ENCODE results near the gene TYW1B. TPM values are rescaled to one million over a fixed set of nuclear protein-coding genes. Genes with fewer than 3 reads are reported as not detected.
"Not testable (repeated sequence)": the region's sequence is repeated elsewhere in the genome, so short reads cannot be mapped to it uniquely, and the experiment has no call there.

Gene TYW1B
- polyA plus RNA-seq (ENCODE audit: insufficient read length) = 6.0 TPM

- peak; percentile 92 for DNase-seq (ENCODE audit: low read depth)
These were observed at the start of gene TYW1B for GRCh38 chr7:72827839-72828591. Gene TYW1B (minus strand): TSS chr7:72828200. CDS start chr7:72828075, 125 bp downstream.

DNA sequence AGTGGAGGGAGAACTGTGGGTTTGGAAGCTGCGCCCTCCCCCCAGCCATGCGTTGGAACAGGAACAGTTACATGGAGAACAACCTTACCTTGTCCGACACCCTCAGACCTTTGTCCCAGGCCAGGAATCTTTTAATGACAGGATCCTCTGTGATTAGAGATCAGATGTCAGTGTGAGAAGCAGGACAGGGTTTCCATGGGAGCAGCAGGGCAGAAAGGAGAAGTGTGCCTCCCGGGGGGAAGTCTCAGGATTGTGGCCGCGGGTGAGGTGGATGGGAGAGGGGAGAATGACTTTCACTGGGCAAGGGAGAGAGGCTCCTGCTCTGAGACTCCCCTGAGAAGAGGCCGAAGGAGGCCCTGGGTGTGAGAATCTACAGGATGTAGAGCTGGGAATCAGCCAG is 39.6 kb upstream of the TYW1B start:
- not testable (repeated sequence) for DNase-seq (ENCODE audit: low read depth)

DNA sequence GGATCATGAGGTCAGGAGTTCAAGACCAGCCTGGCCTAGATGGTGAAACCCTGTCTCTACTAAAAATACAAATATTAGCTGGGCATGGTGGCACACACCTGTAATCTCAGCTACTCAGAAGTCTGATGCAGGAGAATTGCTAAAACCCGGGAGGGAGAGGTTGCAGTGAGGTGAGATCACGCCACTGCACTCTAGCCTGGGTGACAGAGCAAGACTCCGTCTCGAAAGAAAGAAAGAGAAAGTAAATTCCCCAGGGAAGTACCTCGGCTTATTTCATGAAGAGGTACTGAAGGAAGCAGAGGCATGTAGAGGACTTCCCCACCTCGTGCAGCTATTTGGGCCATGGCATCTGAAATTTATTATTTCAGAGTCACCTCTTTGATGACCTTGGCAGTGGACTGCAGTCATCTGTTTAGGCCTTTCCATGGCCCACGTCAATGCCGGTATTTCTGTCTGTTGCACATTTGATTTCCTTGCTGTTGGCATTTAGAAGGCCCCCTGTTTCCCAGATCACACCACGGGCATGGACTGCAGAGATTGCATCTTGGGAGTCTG is 30.9 kb upstream of the TYW1B start:
- not testable (repeated sequence) for DNase-seq (ENCODE audit: low read depth)

DNA sequence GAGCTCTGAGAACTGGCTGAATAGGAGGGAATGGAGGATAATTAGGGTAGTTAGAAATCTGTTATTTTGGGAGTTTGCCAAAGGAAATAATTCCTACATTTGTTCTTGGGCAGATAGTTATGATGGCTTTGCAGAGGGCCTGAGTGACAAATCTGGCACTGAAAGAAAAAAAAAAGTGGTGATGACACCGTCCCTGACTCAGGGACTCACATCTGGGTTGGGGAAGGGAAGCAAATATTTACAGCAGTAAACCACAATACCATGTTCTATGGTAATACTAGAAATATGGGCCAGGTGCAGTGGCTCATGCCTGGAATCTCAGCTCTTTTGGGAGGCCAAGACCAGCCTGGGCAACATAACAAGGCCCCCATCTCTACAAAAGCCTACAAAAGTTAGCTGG is 29.9 kb upstream of the TYW1B start:
- not testable (repeated sequence) for DNase-seq (ENCODE audit: low read depth)

DNA sequence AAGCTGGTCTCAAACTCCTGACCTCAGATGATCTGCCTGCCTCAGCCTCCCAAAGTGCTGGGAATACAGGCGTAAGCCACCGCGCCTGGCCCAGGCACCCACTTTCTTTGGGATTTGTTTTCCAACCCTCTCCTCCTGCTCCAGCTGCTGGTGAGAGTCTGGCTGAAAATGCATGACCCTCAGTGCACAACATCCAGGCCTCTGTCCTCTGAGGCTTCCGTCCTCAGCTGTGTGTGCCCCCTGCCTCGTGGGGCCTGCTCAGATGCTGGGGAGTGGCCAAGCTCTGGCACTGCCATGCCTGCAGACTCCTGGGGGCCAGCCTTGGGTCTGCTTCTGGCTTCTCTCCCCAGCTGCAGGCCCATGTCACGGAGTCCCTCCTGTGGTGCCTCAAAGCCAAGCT is 27.3 kb upstream of the TYW1B start:
- not testable (repeated sequence) for DNase-seq (ENCODE audit: low read depth)

GRCh38 chr7:72852937-72853336 is 24.9 kb upstream of the TYW1B start:
- DNase-seq (ENCODE audit: low read depth) = not testable (repeated sequence)

- not testable (repeated sequence) for DNase-seq (ENCODE audit: low read depth)
These were observed 22.7 kb upstream of the TYW1B start for GRCh38 chr7:72850746-72851145.

- DNase-seq (ENCODE audit: low read depth) = not testable (repeated sequence)
These were observed 16.1 kb upstream of the TYW1B start for GRCh38 chr7:72844146-72844545.

- DNase-seq (ENCODE audit: low read depth) = not testable (repeated sequence)
These were observed 15.2 kb upstream of the TYW1B start for GRCh38 chr7:72843166-72843565.

DNA sequence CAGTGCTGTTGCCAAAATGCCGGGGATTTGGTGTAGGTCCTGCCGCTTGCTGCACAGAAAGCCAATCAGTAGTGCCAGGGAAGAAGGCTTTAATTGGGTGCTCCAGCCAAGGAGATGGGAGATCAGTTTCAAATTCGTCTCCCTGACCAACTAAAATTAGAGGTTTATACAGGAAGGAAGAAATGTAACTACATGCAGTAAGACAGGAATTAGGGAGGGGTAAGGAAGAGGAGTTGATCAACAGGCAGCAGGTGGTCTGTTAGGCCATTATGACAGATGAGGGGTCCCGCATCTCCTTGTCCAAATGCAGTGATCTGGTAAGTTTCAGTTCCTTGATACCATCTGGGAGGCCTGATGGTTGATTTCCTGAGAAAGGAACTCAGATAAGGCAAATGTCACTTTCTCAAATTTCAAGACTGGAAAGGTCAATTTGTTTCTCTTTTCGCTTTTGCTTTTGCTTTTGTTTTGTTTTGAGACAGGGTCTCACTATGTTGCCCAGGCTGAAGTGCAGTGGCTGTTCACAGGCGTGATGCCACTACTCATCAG is 13.0 kb upstream of the TYW1B start:
- not testable (repeated sequence) for DNase-seq (ENCODE audit: low read depth)

DNA sequence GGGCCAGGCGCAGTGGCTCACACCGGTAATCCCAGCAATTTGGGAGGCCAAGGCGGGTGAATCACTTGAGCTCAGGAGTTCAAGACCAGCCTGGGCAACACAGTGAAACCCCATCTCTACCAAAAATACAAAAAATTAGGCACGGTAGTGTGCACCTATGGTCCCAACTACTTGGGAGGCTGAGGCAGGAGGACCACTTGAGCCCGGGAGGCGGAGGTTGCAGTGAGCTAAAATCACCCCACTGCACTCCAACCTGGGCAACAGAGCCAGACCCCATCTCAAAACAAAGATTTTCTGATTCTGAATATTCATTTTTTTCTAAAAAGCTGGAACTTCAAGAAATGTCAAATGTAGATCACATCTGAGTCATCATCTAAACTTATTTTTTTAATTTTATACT is 10.3 kb upstream of the TYW1B start:
- DNase-seq (ENCODE audit: low read depth) = not testable (repeated sequence)

- not testable (repeated sequence) for DNase-seq (ENCODE audit: low read depth)
These were observed 9.3 kb upstream of the TYW1B start for GRCh38 chr7:72837291-72837690.

DNA sequence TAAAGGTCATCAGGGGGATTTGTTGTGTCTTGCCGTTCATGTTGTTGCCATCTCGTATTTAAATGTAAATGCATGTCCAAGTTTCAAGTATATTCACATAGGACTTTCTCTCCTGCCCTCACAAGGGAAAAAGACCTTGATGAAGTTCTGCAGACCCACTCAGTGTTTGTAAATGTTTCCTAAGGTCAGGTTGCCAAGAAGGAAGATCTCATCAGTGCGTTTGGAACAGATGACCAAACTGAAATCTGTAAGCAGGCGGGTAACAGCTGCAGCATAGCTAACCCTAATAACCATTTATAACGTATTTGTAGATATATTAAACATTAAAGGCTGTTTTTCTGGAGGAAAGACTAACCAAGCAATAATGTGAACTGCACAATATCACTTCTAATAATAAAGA is 2.6 kb upstream of the TYW1B start:
- peak; percentile 1 for DNase-seq (ENCODE audit: low read depth)

GRCh38 chr7:72829687-72830354 is 1.8 kb upstream of the TYW1B start:
- peak; percentile 5 for DNase-seq (ENCODE audit: low read depth)

- DNase-seq (ENCODE audit: low read depth) = peak; percentile 99
These were observed 1.3 kb upstream of the TYW1B start for GRCh38 chr7:72829291-72829686.

DNA sequence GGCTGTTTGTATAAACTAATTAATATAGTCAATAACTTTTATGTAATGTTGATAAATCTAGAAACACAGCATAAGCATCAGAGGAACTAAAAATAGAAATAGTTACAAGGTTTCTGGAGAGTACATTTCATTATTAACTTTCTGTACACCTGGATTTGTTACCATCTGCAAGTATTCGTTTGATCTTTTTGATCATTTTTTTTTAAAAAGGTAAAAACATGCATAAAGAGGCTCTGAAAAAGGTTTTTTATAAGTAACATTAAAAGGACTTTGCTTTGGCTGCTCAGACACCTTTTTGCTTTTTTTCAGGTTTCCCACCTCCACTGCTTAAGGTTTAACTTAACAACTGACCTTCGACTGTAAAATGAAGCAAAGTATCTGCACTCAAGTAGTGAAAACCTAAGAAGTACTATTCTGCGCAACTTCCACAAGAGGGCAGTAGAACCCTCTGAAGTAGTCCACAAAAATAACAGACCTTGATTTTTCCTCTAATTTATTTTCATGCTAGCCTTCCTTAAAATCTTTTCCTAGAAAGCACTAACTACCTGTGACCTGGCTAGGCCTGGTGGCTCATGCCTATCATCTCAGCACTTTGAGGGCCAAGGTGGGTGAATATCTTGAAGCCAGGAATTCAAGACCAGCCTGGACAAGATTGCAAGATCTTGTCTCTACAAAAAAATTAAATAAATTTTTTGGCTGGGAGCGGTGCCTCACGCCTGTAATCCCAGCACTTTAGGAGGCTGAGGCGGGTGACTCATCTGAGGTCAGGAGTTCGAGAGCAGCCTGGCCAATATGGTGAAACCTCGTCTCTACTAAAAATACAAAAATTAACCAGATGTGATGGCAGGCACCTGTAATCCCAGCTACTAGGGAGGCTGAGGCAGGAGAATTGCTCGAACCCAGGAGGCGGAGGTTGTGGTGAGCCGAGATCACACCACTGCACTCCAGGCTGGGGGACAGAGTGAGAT is 4.0 kb downstream of the TYW1B start:
- not testable (repeated sequence) for DNase-seq (ENCODE audit: low read depth)

- not testable (repeated sequence) for DNase-seq (ENCODE audit: low read depth)
These were observed 5.5 kb downstream of the TYW1B start for GRCh38 chr7:72822497-72822896.

GRCh38 chr7:72818663-72819361 is 9.2 kb downstream of the TYW1B start:
- DNase-seq (ENCODE audit: low read depth) = not testable (repeated sequence)

- not testable (repeated sequence) for DNase-seq (ENCODE audit: low read depth)
These were observed 10.3 kb downstream of the TYW1B start for GRCh38 chr7:72817661-72818060.

DNA sequence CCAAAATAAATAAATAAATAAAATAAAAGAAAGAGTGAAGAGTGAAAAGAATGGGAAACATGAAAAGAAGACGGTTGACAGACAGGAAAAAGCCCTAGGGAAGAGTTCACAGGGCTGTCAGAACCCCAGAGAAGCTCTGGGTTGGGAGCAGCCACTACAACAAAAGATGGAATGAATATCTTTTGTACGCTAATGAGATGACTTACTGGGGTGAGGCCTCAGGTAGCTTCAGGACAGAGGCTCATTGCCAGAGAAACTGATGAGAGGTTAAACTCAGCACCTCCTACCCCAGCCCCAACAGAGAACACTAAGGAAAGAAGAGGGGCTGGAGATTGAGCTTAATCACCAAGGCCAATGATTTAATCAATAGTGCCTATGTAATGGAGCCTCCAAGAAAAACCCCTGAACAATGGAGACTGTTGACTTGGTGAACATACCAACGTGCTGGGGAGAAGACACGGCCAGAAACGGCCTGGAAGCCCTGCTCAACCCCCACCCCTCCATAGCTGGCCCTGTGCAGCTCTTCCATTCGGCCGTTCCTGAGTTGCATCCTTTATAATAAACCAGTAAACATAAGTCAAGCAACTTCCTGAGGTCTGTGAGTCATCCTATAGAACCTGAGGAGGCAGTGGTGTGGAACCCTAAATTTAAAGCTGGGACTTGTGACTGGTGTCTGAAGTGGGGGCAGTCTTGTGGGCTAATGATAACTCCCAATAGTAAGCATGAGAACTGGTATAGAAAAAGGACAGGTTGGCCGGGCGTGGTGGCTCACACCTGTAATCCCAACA is 11.4 kb downstream of the TYW1B start:
- DNase-seq (ENCODE audit: low read depth) = not testable (repeated sequence)

Measured in forelimb muscle (tissue), 1 donor.